NCI-H1417 (cell line): Measurements from ENCODE around the gene MAPK14.
"Not testable (repeated sequence)": the region's sequence is repeated elsewhere in the genome, so short reads cannot be mapped to it uniquely, and the experiment has no call there.

Experiments
- DNase-seq, 3 experiments: peaks; one replicate each; lab custom pipeline; 2025; lab: John Stamatoyannopoulos, UW

The MAPK14 gene

DNA sequence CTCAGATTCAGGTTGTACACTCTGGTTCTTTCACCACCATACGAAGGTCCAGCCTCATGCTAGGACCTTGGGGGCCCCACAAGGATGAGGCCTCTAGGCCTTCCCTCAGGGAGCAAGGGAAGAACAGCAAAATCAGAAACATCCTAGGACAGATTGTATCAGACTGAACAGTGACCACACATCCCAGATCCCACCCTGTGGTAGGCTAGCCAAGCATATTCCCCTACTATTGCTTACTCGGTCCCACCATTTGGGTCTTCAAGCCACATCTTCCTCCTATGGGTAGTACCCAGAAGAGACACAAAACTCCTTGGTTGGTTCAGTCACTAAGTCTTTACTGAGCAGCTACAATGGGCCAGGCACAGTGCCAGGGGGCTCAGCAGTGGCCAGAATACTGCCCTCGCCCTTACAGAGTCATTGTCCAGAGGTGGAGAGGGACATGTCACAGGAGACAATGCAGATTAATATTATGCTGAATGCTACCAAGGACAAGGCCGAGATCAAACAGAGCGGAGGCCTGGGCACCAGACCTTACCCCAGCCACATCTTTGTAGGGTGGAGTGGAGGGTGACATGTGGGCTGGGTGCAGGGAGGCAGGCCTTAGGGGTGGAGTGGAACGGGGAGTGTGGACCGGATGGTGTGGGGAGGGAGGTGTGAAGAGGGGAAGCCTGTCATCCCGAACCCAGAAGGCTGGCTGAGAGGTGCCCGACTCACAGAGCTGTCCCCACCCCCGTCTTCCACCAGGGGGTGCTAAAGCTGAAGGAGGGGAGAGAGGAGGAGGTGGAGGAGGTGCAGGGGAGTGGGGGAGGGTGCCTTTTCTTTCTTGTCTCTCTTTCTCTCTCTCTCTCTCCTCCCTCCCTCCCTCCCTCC lies 95.9 kb downstream of the MAPK14 start:
- DNase-seq: peak; percentile 65 to 78 (median 69)

DNA sequence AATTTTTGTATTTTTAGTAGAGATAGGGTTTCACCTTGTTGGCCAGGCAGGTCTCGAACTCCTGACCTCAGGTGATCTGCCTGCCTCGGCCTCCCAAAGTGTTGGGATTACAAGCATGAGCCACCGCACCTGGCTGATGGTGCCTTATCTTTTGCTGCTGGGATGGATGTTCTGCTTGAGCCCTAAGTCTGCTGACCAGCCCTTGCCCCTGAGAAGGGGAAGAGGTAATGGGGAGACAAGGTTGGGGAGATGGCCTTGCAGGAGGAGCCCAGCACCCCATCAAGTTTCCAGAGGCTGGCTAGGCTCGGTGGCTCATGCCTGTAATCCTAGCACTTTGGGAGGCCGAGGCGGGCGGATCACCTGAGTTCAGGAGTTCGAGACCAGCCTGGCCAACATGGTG lies 96.7 kb downstream of the MAPK14 start:
- DNase-seq: not testable (repeated sequence)

DNA sequence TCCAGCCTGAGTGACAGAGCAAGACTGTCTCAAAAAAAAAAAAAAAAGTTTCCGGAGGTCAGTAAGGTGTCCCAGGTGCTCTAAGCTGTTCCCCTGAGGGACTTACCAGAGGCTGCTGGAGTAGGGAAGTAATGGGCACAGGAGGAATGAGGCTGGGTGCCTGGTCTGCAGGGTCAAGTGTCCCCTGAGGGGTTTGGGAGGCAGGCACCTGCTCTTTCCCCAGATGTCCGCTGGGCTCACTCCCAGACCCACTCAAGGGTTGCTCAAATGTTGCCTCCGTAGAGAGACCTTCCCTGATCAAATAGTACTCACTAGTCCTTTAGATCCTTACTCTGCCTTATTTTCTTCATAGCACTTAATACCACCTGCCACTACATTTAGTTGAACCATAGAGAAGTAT lies 97.3 kb downstream of the MAPK14 start:
- DNase-seq: peak in 1 of 3 experiments; percentile 48

DNA sequence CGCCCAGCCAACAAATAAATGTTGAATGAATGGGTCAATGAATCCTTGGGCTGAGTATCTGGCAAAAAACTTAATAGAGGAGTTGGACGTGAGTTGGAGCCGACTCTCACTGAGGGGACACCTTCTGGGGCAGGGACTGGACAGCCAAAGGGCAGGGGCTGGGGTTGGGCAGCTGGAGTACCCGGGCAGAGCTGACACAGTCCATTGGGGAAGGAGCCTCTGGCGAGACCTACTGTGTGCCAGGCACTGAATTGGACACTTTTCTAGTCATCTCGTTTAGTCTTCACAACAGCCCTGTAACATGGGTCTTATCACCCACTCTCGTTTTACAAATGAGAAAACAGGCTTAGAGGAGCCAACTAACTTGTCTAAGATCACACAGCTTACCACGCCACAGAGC lies 98.0 kb downstream of the MAPK14 start:
- no peak for DNase-seq

DNA sequence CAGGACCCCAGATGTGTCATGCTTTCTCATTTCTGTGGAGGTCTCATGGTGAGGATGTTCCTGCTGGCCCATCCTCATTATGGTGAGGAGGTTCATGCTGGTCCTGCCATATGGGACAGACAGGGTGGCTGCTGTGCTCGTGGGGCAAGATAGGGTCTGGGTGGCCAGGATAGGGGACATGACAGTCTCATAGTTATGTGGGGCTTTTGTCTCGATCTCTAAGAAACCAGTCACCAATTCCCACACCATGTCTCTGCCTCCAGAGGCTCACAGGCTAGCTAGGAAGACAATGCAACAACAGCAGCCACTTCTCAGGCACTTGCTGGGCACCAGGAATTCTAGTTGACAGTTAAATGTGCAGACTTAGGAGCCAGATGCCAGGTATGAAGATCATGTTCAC lies 98.5 kb downstream of the MAPK14 start:
- DNase-seq: no peak

DNA sequence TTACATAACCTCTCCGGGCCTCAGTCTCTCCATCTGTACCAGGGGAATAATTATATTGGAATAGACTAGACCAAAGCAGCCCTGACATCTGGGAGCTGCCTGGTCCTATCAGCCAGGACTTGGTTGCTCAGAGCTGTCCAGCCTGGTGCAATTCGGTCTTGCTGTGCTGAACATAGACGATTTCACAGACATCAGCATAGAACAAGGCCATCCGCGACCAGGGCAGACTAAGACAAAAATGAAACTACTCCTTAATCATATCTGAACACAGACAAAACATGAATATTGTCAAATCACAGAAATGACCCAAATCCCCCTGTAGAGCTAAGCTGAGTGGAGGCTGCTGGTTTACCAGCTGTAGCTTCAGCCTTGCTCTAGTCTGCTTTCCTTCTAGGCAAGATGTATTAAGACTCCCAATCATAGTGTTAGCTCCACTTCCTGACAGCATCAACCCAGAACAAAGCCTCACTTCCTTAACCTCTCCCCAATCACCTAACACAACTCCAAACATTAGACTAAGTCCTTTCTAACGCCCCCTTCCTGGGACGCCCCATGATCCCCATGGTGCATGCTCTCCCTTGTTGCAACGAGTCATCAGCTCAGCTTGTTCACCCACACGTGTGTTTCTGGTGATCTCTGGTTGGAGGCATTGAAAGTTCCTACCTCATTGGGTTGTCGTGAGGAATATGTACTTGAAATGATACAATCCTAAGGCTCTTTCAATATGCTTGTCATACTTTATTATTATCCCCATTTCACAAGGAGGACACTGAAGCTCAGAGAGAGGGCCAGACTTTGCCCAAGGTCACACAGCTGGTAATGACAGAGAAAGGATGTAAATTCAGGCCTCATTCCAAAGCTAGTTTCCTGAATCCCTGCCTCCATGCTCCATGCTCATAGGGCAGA lies 99.2 kb downstream of the MAPK14 start:
- DNase-seq: no peak

DNA sequence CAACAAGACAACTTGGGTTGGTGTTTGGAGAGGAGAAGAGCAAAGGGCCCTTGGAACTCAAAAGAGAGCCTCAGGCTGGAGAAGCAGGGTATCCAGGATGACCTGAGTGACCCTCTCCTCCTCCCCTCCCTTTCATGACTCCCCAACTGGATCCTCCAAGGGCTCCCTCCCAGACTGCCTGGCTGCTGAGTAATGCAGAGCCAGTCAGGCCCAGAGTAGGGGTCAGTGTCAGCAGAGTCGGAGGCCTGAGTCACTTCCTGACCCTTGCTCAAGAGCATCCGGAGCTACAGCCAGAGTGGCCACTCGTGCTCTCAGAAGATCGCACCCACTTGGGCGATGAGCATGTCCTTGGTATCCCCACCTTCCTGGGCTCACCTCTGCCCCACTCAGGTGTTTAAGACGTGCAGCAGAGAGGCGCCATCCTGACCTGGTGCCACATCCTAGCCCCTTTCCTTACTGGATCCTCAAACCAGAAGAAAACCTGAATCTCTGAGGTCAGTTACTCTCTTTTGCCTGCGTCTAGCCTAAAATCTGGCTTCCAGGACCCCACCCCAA lies 99.9 kb downstream of the MAPK14 start:
- no peak for DNase-seq

DNA sequence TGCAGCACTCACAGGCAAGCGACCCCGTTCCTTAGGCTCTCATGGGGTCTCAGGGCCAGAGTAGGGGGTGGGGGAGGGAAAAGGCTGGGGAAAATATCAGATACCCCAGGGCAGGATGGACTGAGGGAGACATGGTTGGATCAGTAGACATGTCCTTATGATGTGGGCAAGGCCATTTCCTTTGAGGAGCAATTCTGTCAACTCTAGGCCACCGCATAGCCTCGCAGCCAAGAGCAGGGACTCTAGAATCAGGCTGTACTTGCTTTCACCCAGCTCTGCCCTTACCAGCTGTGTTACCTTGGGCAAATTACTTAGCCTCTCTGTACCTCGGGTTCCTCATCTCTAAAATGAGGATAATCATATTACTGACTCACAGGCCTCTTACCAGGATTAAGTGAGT lies 100.5 kb downstream of the MAPK14 start:
- no peak for DNase-seq

DNA sequence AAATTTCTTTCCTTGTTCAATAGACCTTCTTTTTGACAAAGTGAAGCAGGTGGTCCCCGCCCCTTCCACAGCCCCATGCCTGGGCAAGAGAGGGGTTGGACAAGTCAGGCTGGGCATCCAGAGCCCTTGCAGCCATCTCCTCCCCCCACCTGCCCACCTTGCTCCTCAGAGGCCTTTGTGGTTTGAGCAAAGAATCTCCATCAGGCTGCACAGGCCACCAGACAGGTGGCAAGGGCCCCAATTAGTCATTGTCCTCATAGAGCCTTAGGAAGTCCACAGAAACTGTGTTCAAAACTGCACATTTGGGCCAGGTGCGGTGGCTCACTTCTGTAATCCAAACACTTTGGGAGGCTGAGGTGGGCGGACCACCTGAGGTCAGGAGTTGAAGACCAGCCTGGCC lies 101.2 kb downstream of the MAPK14 start:
- DNase-seq: peak in 2 of 3 experiments; percentile 39 to 55

DNA sequence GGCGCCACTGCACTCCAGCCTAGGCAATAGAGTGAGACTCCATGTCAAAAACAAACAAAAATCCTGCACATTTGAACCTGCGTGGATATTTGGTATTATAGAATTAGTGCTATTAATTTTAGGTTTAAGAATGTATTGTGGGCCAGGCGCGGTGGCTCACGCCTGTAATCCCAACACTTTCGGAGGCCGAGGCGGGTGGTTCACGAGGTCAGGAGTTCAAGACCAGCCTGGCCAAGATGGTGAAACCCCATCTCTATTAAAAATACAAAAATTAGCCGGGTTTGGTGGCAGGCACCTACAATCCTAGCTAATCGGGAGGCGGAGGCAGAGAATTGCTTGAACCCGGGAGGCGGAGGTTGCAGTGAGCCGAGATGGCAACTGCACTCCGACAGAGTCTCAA lies 101.7 kb downstream of the MAPK14 start:
- DNase-seq: not testable (repeated sequence)

DNA sequence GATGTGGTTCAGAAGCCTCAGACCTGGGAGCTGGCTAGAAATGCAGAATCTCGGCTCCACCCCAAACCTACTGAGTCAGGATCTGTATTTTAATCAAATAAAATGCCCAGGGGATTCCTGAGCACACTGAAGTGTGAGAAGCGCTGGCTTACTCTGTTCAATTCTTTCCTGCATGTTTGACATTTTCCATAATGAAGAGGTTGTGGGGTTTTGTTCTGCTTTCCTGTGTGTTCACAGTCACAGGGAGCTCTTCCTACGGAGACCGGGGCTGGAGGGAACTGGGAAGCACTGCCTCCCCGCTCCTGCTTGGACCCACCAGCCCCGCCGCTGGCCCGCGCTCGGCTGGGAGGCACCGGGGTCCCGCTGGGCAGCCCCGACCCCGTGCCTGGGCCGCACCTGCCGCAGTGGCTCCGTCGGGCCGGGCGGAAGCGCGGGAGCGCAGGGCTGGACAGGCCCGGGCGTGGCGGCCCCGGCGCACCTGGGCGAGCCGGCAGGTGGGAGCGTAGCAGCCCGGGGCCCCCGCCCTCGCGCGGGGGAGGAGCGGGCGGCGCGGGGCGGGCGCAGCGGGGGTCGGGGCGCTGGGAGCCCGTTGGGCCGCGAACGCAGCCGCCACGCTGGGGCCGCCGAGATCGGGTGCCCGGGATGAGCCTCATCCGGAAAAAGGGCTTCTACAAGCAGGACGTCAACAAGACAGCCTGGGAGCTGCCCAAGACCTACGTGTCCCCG lies 102.5 kb downstream of the MAPK14 start, which contains the start of gene MAPK13:
TSS of gene MAPK13 (plus strand) at position 573 of the 726 bp plus-strand sequence. CDS start at position 643, 70 bp downstream.
- DNase-seq: peak; percentile 59 to 86 (median 82)

DNA sequence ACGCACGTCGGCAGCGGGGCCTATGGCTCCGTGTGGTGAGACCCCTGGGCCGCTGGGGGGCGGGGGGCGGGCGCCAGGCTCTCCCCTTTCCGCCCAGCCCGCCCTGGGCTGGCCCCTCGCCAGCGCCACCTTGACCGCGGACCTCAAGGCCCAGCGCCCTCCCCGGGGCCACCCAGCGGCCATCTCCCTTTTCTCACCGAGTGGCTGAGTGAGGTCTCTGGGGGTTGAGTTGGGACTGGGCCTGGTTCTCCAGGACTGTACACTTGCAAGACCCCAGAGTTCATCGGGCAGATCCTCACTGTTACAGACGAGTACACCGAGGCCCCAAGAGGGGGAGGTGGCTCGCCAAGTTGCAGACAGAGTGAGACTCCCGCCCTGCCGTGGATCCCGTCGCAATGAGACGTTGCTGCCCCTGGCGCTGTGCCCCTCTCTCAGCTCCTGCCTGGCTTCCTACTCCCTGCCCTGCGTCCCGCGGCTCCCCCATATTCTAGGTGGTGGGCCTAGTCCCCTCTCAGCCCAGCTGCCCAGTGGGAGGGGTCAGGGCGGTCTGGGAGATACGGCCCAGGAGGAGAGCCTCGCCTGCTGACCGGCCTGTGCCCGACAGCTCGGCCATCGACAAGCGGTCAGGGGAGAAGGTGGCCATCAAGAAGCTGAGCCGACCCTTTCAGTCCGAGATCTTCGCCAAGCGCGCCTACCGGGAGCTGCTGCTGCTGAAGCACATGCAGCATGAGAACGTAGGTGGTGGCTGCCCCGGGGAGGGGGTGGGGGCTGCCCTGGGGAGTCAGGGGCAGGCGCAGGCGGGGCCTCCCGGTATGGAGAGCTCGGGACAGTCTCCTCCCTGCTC lies 103.3 kb downstream of the MAPK14 start:
- peak; percentile 49 to 86 (median 82) for DNase-seq

DNA sequence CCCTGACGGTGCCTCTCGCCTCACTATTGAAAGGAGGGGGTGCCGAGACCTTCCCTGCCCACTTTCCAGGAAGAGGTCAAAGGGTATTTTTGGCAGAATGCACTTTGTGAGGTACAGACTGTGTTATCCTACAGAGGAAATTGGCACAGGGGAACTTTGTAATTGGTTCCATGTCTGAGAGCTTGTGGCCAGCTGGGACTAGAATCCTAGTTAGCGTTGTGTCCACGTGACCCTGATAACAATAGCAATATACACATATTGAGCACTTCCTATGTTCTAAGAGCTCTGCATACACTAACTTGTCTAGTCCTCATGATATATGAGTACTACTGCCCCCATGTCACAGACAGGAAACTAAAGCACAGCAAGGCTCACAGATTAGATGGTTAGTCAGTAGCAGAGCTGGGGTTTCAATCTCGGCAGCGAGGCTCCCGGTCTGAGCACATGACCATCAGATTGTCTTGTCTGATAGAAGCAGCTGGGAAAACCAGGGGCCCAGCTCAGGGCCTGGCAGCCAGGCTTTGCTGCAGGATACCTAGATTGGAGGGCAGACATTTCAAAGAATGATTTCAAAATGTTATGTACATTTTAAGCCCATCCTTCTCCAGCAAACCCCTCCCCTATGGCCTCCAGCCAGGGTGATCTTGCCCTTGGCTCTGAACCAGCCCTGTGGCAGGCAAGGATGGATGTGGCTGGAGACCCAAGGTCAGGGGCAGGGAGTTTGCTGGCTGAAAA lies 104.1 kb downstream of the MAPK14 start:
- DNase-seq: peak; percentile 60 to 85 (median 84)

DNA sequence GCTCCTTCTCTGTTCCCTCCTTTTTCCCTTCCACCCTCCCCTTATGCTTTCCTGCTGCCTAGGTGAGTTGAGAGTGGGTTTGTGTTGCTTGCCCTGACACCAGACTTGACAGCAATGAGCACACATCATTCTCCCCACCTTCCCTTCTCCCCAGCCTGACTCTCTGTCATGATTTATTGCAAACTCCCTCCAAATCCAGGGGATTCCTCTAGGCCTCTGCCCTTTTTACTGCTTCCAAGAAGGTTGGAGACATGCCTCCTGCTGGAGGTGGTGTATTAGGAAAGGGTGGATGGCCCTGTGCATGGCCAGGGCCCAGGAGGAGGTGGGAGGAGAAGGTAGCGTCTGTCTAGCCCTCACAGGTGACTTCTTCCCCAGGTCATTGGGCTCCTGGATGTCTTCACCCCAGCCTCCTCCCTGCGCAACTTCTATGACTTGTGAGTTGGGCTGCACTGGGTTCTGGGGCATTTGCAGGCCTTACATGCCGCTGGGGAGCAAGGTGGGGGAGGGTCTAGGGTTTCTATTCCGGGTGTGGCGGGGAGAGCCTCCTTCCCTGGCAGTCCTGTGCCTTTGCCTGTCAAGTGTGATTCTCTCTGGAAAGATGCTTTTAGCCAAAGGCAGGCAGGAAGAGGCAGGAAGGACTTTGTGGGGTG lies 104.8 kb downstream of the MAPK14 start:
- peak in 1 of 3 experiments; percentile 50 for DNase-seq

DNA sequence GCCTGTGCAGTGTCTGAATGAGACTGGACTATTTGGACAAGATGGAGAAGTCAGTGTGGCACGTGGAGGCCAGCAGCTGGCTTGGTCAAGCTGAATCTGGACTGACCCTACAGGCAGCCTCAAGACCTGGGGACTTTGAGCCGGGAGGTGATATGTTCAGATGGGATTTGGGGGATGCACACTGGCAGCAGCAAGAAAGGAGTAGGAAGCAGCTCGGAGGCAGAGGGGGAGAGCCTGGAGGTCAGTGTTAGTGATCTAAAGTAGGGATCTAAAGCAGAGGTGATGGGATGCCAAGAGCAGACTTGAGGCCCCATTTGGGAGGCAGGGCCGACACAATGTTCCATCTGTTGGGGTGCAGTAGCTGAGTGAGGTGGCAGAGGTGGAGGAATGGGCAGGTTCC lies 105.5 kb downstream of the MAPK14 start:
- DNase-seq: no peak

DNA sequence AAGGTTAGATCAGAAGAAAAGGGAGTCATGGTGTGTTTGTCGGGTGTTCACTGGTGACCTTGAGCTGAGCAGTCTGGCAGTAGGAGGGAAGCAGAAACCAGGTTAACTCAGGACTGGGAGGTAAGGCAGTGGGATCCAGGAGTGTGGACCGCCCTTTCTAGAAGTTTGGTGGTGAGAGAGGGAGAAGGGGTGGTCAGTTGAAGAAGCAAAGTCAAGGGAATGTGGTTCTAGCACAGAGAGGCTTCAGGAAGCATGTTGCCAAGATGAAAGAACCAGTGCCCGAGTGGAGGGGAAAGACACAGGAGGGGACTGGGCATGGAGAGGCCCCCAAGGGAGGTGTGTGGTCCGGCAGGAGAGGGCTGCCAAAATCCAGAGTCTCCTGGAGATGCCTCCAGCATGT lies 106.3 kb downstream of the MAPK14 start:
- no peak for DNase-seq

DNA sequence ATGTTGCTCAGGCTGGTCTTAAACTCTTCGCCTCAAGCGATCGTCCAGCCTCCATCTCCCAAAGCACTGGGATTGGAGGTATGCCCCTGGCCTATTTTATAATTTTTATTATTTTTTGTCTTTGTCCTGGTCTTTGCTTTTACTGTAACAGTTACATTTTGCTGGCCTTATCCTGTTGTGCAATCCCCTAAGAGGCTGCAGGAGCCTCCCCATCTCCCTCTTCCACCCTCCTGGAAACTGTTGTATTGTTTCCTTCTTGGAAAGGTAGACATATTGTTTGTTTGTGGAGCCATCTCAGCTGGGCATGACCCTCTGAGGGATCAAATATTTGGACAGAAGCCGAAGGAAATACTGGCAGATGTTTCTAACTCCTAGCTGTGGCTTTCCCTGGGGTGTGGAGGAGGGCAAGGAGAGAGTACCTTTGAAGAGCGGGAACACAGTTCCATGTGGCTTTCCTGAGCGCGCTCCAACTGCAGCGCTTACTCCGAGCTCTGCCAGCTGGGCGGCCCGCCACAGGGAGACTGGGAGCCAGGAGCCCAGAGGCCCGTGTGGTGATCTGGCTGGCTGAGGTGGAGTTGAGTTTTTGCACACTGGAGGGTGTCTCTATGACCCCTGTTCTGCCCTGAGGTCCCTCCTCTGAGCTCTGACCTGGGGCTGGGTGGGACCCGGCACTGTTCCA lies 107.6 kb downstream of the MAPK14 start:
- DNase-seq: no peak

DNA sequence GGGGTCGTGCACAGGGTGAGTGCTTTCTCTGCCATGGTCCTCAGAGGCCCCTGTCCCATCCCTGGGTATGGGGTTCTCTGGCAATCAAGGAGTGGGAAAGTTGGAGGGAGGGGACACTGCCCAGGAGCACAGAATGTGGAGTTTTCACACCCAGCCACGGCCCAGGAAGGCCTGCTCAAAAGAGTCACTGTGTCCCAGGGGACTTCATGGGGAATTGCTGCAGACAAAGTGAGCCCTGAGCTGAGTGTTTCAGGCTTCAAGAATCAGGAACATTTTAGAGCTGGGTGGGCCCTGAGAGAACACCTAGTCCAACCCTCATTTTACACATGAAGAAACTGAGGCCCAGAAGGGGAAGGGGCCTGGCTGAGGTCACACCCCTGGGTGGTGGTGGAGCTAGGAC lies 108.4 kb downstream of the MAPK14 start:
- peak in 1 of 3 experiments; percentile 16 for DNase-seq

DNA sequence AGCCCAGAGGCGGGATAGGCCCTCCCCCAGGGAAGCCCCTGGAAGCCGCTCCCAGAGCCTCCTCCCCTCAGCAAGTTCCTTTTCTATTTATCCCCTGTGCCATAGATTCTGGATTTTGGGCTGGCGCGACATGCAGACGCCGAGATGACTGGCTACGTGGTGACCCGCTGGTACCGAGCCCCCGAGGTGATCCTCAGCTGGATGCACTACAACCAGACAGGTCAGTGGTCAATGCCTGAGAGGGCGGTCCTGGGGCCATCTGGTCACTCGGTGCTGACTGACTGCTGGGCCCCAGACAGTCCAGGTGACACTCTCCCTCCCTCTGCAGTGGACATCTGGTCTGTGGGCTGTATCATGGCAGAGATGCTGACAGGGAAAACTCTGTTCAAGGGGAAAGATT lies 108.9 kb downstream of the MAPK14 start:
- DNase-seq: no peak
